AG09309 (cell line): ENCODE results near the gene PCBP1.

Experiments
- DNase-seq: peaks from one replicate; pipeline ENCODE4 v3.0.0-alpha.2; 2010; ENCODE audit warnings: low read depth
- H3K4me3 ChIP-seq: 2 replicates; pipeline ENCODE4 v1.5.1; 2011; ENCODE audit warnings: mild to moderate bottlenecking, low read depth, low read length, moderate library complexity; ENCODE audit not compliant: control insufficient read depth
- TF ChIP-seq, protein P1 (sequence below): IDR thresholded peaks from 2 replicates; pipeline ENCODE4 v1.5.1; 2011; ENCODE audit warnings: mild to moderate bottlenecking, low read depth, low read length, inconsistent platforms; ENCODE audit not compliant: insufficient read depth, control insufficient read depth; ENCODE audit errors: missing control alignments

The PCBP1 gene

DNA sequence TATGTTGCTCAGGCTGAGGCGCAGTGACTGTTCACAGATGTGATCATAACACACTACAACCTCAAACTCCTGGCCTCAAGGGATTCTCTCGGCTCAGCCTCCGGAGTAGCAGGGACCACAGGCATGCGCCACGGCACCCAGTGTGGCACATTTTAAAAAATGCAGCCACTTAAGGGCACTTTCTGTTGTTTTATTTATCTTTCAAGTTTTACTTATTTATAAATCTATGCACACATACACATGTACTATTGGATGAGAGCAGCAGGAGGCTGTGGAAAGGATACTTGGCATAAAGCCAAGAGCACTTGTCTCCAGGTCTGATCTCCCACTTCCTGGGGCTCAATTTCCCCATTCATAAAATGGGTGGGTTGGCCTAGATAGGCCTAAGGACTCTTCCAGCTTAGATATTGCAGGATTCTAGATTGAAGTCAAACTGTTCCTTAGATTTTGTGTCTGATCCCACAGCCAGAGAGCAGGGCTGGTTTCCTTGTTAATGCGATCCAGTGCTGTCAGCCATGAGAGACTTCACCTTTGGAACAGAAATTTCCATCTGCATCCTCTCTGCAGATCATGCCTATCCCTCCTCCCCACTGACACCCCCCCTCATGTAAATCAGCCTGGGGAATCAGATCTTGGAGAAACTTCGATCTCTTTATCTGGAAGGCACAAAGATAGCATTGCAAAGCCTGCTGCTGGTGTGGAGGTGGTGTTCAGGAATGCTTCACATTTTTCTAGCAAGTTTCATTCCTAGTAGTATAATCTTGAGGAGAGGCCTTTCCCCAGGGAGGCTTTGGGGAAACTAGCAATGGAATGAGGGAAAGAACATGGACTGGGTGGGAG is 24.7 kb downstream of the PCBP1 start:
- DNase-seq = no peak
- TF ChIP-seq, protein P1, sequence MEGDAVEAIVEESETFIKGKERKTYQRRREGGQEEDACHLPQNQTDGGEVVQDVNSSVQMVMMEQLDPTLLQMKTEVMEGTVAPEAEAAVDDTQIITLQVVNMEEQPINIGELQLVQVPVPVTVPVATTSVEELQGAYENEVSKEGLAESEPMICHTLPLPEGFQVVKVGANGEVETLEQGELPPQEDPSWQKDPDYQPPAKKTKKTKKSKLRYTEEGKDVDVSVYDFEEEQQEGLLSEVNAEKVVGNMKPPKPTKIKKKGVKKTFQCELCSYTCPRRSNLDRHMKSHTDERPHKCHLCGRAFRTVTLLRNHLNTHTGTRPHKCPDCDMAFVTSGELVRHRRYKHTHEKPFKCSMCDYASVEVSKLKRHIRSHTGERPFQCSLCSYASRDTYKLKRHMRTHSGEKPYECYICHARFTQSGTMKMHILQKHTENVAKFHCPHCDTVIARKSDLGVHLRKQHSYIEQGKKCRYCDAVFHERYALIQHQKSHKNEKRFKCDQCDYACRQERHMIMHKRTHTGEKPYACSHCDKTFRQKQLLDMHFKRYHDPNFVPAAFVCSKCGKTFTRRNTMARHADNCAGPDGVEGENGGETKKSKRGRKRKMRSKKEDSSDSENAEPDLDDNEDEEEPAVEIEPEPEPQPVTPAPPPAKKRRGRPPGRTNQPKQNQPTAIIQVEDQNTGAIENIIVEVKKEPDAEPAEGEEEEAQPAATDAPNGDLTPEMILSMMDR = no peak
- H3K4me3 ChIP-seq = no peak overlapping the region

DNA sequence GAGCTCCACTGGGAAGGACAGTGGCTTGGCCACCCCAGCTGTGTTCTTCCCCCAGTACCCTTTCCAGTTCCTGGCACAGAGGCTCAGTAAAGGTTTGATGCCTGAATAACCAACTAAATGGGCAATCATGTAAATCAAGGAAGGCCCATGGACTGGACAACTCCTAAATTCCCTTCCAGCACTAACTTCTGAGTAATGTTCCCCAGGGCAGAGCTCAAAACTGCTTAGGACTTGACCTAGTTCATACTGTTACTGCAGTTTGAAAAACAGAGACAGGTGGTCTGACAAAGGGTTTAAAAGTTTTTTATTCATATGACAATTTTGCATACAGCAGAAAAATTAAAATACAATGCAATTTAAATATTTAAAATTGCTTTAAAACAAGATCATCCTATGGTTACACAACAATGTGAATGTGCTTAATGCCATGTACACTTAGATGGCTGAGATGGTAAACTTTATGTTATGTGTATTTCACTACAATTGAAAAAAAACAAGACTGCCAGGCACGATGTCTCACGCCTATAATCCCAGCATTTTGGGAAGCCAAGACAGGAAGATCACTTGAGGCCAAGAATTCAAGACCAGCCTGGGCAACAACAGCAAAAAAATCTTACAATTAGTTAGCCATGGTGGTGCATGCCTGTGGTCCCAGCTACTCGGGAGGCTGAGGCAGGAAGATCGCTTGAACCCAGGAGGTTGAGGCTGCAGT is 26.2 kb downstream of the PCBP1 start:
- TF ChIP-seq, protein P1 = no peak
- DNase-seq = no peak
- H3K4me3 ChIP-seq = no peak overlapping the region

DNA sequence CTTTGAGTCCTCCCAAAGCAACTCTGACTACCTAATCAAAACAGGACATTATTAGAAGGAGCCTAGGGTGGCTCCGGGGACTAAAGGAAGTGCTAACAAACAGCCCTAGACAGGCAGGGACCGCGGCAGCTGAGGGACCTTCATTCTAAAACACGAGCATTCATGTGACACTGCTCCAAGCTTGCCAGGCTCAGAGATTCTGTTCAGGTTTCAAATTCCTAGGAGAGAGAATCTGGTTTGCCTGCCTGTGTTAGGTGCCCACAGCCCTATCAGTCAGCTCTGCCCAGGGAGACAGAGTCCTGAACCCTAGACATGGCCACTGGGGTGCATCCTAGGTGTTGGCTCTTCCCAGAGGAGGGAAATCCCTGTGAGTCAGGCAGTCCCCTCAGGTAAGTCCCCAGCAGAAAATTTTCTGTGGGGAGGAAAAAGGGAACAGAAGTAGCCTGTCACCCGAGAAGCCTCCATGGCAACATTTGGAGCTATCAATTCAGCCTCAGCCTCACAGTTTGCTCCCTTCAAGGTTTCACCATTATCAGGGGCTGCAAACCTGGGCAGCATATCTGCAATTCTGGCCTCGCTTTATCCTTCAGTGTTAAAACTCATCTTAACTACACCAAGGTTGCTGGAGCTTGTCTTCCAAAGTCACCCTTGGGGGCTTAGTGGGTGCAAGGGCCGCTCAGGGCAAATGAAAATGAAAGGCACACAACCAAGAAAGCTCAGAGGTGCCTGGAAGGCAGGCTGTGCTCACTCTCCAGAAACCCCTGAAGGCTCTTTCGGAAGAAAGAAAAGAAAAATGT is 28.6 kb downstream of the PCBP1 start:
- no peak overlapping the region for H3K4me3 ChIP-seq
- TF ChIP-seq, protein P1 = no peak
- DNase-seq = no peak

DNA sequence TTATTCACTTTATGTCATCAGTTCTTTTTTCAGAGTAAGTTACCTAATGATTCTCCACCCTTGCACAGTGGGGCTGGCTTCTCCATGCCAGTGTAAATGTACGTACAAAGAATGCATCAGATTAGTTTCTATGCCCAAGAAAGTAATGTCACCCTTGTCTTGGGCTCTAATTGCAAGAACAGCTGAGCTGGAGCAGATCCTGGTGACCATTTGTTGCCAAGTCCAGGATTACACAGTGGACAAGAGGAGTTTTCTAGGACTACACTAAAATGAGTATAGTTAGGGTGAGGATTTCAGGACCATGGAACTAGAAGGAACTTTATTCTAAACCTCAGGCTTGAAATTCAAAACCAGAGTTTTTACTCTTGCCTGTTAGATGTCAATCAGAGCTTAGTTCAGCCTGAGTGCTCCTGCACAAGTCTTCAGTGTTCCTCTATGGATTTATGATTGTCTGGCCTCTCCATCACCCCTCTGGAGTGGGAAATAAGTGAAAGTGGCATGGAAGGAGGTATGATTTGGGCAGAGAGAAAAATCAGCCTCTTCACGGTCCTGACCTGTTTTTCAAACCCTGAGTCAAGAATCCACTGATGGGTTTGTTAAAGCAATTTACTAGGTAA is 29.8 kb downstream of the PCBP1 start:
- no peak overlapping the region for H3K4me3 ChIP-seq
- TF ChIP-seq, protein P1 = no peak
- no peak for DNase-seq

DNA sequence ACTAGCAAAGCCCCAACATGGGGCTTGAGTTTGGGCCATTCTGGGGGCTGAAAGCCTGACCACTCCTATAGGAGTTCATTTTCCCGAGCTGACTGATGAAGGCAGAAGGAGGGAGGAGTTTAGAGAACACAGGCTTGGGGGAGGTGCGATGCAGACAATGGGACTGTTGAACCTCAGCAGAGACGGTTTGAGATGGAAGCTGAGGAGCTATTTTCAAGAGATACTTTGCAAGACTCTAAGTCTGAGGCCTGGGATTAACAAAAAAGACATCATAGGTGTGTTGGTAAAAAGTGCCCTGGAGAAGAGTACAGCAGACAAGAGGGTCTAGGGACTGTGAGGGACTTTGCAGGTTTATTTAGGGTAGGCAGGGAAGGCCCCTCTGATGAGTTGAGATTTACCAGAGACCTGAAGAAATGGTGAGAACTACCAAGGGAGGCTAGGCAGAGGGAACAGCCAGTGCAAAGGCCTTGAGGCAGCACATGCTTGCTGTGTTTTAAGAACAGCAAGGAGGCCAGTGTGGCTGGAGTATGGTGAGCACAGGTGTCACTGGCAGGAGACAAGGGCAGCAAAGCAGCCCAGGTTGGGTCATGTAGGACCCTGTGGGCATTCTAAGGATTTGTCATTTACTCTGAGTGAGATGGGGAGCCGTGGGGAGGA is 31.6 kb downstream of the PCBP1 start:
- no peak for DNase-seq
- TF ChIP-seq, protein P1 = no peak
- no peak overlapping the region for H3K4me3 ChIP-seq
